ENCODE measurements around the gene CXCL5.

CXCL5 gene

GRCh38 chr4:73998040-73999011 lies at the start of gene CXCL5:
TSS of gene CXCL5 (minus strand) at chr4:73998677. CDS start at chr4:73998581, 96 bp downstream.
- no peak for DNase-seq (ENCODE audit: low spot score)

GRCh38 chr4:74047152-74047551 lies 48.7 kb upstream of the CXCL5 start:
- no peak for DNase-seq (ENCODE audit: low spot score)

GRCh38 chr4:74045772-74046171 lies 47.3 kb upstream of the CXCL5 start:
- no peak for DNase-seq (ENCODE audit: low spot score)

- DNase-seq (ENCODE audit: low spot score) = no peak
Measured at GRCh38 chr4:74045247-74045646, 46.8 kb upstream of the CXCL5 start.

- DNase-seq (ENCODE audit: low spot score) = no peak
Measured at GRCh38 chr4:74044677-74045076, 46.2 kb upstream of the CXCL5 start.

- peak; percentile 37 for DNase-seq (ENCODE audit: low spot score)
Measured at GRCh38 chr4:74042681-74043080, 44.2 kb upstream of the CXCL5 start.

- DNase-seq (ENCODE audit: low spot score) = no peak
Measured at GRCh38 chr4:74041418-74041817, 42.9 kb upstream of the CXCL5 start.

- peak; percentile 20 for DNase-seq (ENCODE audit: low spot score)
Measured at GRCh38 chr4:74039315-74039763, 40.9 kb upstream of the CXCL5 start.

GRCh38 chr4:74038425-74039314 lies 40.2 kb upstream of the CXCL5 start, which contains the start of gene CXCL3:
TSS of gene CXCL3 (minus strand) at chr4:74038689. CDS start at chr4:74038611, 78 bp downstream.
- DNase-seq (ENCODE audit: low spot score) = peak; percentile 35

GRCh38 chr4:74038086-74038424 lies 39.6 kb upstream of the CXCL5 start:
- DNase-seq (ENCODE audit: low spot score) = no peak

GRCh38 chr4:74037076-74037955 lies 38.8 kb upstream of the CXCL5 start:
- no peak for DNase-seq (ENCODE audit: low spot score)

GRCh38 chr4:74033739-74034138 lies 35.3 kb upstream of the CXCL5 start:
- no peak for DNase-seq (ENCODE audit: low spot score)

GRCh38 chr4:74032064-74032463 lies 33.6 kb upstream of the CXCL5 start:
- DNase-seq (ENCODE audit: low spot score) = no peak

GRCh38 chr4:74031576-74031975 lies 33.1 kb upstream of the CXCL5 start:
- DNase-seq (ENCODE audit: low spot score) = no peak

GRCh38 chr4:74030285-74030684 lies 31.8 kb upstream of the CXCL5 start:
- DNase-seq (ENCODE audit: low spot score) = no peak

GRCh38 chr4:74028504-74028903 lies 30.0 kb upstream of the CXCL5 start:
- no peak for DNase-seq (ENCODE audit: low spot score)

GRCh38 chr4:74023709-74024108 lies 25.2 kb upstream of the CXCL5 start:
- no peak for DNase-seq (ENCODE audit: low spot score)

GRCh38 chr4:74021601-74022000 lies 23.1 kb upstream of the CXCL5 start:
- no peak for DNase-seq (ENCODE audit: low spot score)

- no peak for DNase-seq (ENCODE audit: low spot score)
Measured at GRCh38 chr4:74018771-74019170, 20.3 kb upstream of the CXCL5 start.

- no peak for DNase-seq (ENCODE audit: low spot score)
Measured at GRCh38 chr4:74018116-74018515, 19.6 kb upstream of the CXCL5 start.

GRCh38 chr4:74016068-74016467 lies 17.6 kb upstream of the CXCL5 start:
- DNase-seq (ENCODE audit: low spot score) = no peak
